RKO (cell line): ENCODE results near the gene ALK.

Experiments used
- DNase-seq: peaks from one replicate; pipeline ENCODE4 v3.0.0-alpha.2; 2016; ENCODE audit warnings: low spot score

The ALK gene

GRCh38 chr2:29789911-29790485, 131.4 kb downstream of the ALK start:
- no peak for DNase-seq

- no peak for DNase-seq
Observed at GRCh38 chr2:29787473-29788465, 133.6 kb downstream of the ALK start.

GRCh38 chr2:29786361-29786760, 135.0 kb downstream of the ALK start:
- DNase-seq: no peak

- no peak for DNase-seq
Observed at GRCh38 chr2:29783666-29784065, 137.7 kb downstream of the ALK start.

DNA sequence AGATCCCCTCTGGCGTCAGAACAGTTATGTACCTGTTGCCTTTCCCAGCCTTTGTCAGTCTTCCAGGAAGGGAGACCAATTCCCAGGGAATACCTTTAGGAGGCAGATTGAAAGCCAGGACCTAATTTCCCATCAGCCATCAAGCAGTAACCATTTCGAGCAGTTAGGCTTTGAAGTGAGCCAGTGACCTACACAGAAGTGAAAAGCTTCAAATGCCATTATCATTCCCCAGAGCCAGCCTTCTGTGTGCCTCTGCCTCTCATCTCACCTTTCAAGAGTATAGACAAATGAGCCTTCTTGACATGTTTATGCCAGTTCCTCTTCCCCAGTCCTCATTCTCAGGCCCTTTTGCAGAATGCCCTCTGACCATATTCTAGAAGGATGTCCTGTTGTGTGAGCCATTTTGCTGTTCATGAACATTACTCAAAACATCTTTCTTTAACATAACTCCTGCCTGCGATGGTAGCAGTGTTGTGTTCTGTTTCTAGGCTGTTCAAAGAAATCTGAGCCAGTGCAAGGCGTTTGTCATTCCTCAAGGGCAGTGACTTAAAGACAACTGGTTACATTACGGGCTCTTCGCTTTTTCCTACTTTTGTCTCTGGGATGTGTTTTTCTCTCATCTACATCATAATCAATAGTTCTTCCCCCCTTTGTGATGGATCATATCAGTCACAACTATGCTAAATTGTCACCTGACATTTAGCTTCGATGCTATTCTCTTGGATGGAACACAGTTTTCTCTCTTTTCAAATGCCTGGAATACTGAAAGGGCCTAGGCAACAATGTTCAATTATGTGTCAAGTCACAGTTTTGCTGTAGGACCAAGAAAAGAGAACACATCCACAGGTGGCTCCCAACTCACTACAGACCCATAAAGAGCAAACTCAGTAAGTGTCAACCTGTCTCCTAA, 138.6 kb downstream of the ALK start:
- DNase-seq: no peak

DNA sequence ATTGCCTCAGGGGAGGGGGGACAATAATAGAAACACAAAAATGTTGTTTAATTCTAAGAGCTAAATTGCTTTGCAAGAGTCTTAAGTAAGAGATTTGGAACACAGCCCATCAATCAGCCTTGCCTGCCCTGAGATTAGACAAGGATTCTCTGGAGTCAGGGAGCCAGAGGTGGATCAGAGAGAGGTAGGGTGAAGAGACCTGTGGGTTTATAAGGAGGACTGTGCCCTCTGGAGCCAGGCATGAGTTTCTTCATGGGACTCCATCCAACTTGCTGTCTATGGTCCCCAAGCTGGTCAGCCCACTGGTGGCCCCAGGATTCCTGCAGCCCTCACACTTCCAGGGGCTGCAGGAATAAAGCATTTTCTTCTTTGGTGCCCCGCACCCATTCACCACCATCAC, 139.3 kb downstream of the ALK start:
- DNase-seq: no peak

GRCh38 chr2:29780906-29781305, 140.5 kb downstream of the ALK start:
- DNase-seq: no peak

DNA sequence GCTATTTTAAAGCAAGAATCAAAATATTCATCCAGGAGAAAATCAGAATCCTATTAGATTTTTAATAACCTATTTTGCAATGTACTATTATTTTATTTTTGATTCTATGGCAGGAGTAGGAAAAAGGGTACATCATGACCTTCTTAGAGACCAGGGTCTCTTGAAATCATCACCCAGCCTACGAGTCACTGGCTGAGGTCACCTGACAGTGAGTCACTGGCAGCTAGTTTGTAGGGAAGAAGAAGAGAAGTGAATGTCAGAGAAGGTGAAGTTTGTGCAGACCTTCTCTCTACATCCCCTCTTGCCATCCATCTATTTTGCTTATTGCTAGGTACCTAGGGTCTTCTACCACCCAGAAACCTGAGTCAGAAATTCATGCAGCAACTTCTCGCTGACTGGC, 144.2 kb downstream of the ALK start:
- DNase-seq: no peak

DNA sequence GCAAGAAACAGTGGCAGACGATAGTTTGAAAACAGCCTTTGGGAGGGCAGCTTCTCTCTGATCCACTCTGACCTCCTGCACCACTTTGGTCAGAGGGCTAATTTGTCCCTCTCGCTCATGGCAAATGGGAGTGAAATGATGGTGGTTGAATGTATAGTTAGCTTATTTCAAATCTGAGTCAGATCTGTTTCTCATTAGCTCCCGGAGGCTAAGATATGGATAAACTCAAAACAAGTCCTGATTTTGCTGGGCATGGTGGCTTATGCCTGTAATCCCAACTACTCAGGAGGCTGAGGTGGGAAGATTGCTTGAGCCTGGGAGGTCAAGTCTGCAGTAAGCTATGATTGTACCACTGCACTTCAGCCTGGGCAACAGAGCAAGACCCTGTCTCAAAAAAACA, 145.0 kb downstream of the ALK start:
- DNase-seq: no peak

- no peak for DNase-seq
Observed at GRCh38 chr2:29775937-29776336, 145.4 kb downstream of the ALK start.

- DNase-seq: no peak
Observed at GRCh38 chr2:29774624-29775023, 146.8 kb downstream of the ALK start.

GRCh38 chr2:29770846-29771245, 150.5 kb downstream of the ALK start:
- DNase-seq: no peak

- no peak for DNase-seq
Observed at GRCh38 chr2:29769847-29770246, 151.5 kb downstream of the ALK start.

DNA sequence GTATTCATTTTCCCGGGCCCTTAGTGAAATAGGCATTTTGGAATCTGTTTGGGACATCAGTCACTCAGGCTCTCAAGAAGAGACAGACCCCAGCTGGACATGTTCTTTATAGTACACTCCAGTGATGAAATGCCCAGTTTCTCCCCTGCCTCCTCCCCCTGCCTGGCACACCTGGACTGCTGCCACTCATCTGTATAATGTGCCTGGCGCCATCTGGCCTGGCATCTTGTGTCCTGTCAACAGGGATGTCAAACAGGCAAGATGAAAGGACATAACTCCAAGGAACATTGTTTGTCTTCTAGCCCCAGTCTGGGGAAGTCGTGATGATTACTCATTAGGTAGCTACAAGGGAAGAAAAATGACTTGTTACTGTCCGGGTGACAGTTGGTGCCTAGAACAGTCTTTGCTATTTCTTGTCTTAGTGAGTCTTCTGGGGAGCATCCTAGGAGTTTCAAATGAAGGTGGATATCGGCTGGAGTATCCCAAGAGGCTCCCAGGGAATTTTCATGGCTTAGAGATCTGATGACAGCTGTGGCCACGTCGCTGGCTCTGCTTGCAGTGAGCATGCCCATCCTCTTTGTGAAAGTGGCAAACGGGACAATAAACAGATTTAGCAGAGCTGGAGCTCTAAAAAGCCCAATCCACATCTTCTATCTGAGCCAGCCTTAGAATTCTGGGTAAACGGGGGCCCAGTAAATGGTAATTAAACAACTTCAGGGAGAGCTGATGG, 153.6 kb downstream of the ALK start:
- DNase-seq: no peak

DNA sequence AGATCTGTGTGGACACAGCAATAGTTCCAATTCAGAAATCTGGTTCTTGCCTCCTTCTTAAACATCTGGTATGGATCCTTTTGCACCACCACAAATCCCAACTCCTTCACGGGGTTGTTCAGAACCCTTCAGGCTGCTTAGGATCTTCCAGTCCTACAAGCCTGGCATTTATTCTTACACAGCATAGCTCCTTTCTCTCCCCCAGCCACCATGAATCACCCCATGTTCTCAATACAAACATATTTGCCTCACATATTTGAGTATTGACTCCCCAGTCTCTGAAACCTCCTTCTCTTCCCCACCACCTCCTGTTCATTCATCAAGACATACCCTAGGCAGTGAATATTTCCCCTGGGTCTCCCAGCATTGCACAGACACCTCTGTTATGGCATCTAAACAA, 155.2 kb downstream of the ALK start:
- no peak for DNase-seq

GRCh38 chr2:29765721-29766120, 155.7 kb downstream of the ALK start:
- DNase-seq: no peak

DNA sequence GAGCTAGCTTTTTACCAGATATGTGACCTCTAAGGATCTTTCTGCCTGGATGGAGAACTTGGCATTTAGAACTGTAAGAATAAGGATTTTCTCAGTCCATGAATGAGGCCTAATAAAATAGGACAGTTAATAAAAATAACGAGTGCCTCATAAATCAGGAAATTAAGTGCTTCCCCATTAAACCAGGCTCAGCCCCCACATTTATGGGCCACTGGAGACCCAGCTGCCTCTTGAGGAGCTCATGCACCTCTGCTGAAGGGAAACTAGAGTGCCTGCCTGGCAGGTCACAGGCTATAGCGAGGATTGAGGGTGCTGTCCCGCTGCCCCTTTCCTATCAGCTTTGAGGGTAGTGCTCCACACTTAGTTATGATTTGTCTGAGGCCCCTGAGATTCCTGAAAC, 158.0 kb downstream of the ALK start:
- DNase-seq: no peak

GRCh38 chr2:29762239-29762638, 159.1 kb downstream of the ALK start:
- DNase-seq: no peak

DNA sequence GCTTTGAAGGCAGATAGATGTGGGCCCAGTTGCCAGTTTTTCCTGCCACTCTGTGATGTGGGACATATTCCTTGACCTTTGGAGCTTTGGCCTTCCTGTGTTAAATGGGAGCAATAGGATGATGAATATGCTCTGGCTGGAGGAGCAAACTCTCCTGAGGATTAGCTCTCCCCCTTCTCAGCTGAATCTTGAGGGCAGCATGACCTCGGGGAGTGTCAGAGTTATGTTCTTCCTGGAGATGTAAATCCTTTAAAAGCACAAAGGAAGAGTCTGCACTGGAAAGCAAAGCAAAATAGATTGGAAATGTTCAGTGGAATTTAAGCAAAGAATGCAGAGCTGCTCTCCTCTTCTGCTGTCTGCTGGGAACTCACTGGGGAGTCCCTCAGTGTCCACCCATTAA, 160.1 kb downstream of the ALK start:
- no peak for DNase-seq

- no peak for DNase-seq
Observed at GRCh38 chr2:29760008-29760407, 161.4 kb downstream of the ALK start.

DNA sequence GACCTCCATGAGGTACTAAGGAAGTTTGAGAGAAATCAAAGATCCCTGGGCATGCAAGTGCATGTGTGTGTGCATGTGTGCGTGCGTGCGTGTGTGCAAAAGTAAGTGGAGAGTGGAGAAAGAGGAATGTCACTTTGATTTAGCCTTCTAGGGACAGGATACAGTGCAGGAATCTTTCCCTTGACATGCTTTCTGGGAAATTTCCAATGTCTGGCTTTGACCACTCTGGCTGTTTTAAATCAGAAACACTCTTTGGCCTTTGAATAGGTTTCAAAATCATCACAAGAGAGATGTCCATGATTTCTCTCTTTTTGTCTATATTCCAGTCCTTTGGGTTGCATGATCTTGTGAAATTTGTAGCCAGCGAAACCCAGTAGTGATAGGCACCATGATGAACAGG, 162.0 kb downstream of the ALK start:
- DNase-seq: no peak

DNA sequence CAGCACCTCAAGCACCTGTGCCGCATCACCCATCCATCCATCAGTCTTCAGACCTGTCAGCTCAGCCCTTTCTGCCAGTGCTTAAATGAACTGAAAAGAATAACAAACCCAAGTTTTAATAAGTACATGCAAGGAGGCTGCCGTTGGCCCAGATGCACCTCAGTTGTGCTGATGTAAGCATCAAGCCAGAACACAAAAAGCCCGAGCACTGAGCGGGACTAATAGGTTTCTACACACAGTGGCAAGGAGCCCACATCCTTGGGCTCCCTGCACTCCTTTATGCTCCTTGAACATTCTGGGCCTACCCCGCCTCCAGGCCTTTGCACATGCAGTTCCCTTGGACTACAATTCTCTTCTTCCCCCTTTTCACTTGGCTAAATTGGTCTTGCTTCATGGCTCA, 165.6 kb downstream of the ALK start:
- no peak for DNase-seq
